Mesothelial cell of epicardium (in vitro differentiated cells): ENCODE measurements around the gene KRT77. TPM values are rescaled to one million over a fixed set of nuclear protein-coding genes. Genes with fewer than 3 reads are reported as not detected.

Source experiments
- DNase-seq, 2 experiments: peaks; one replicate each; pipeline ENCODE4 v3.0.0; 2021; ENCODE audit warnings: low spot score in 2 of 2; ENCODE audit not compliant: unreplicated experiment in 2 of 2
- H3K27ac Mint-ChIP-seq: 2 replicates; pipeline ENCODE4 v1.8.0; 2021; ENCODE audit warnings: mixed read lengths
- H3K27me3 Mint-ChIP-seq: 2 replicates; pipeline ENCODE4 v1.8.0; 2021; ENCODE audit warnings: low read depth, mixed read lengths
- H3K36me3 Mint-ChIP-seq: 2 replicates; pipeline ENCODE4 v1.8.0; 2021; ENCODE audit warnings: mixed read lengths
- H3K4me1 Mint-ChIP-seq: 2 replicates; pipeline ENCODE4 v1.8.0; 2021; ENCODE audit warnings: mixed read lengths
- H3K4me3 Mint-ChIP-seq: 2 replicates; pipeline ENCODE4 v1.8.0; 2021; ENCODE audit warnings: mild to moderate bottlenecking, moderate library complexity, mixed read lengths
- H3K9me3 Mint-ChIP-seq: 2 replicates; pipeline ENCODE4 v1.8.0; 2021; ENCODE audit warnings: mixed read lengths
- total RNA-seq: library from RNA; stranded (reverse); gene quantifications from 3 replicates; pipeline ENCODE4 v1.2.1, GENCODE V29; 2021
- TF ChIP-seq, protein P1 (sequence below): fragments of 200-600 bp; sonication (generic); IDR thresholded peaks from one replicate; pipeline ENCODE4 v1.5.0; 2021; ENCODE audit warnings: antibody characterized with exemption; ENCODE audit not compliant: unreplicated experiment

KRT77 gene
- total RNA-seq, 1 donor from 2014 or later, result not detected

DNA sequence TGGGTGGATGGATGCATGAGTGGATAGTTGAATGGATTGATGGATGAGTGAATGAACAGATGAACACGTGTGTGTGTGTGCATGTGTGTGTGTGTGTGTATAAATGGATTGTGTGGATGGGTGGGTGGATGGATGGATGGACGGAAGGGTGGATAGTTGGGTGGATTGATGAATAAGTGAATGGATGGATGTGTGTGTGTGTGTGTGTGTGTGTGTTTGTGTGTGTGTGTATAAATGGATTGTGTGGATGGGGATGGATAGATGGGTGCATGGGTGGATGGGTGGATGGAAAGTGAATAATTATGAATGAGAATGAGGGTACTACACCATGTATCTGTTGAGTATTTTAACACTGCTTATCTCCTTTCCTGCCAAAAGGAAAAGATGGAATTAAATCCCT is 986 bp downstream of the KRT77 start:
- peaks cover 72% of the 10 kb centered on the region for H3K27me3 Mint-ChIP-seq

DNA sequence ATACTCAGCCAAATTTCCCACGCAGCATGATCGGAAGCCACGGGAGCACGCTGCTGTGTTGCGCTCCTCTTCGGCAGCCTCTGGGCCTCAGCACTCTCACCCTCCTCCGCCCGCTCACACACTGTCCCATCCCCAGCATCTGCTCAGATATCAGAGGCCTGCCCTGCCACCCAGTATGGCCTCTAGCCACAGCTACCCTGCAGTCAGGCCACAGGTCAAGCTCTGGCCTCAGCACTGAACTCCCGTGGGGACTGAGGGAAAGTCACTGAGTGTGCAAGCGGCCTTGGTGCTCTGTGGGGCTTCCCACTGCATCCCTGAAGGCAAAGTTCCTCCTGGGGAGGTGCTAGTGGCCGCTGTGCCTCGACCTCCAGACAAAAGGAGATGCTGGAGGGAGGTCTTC is 2.0 kb downstream of the KRT77 start:
- Mint-ChIP-seq H3K9me3 (no peaks in the 10 kb centered on the region), H3K27ac (no peak overlapping the region), H3K4me3 (no peak overlapping the region), H3K36me3 (no peaks in the 10 kb centered on the region), H3K4me1 (no peaks in the 10 kb centered on the region), H3K27me3 (peaks cover 78% of the 10 kb centered on the region)
- no peak for DNase-seq
- TF ChIP-seq, protein P1, sequence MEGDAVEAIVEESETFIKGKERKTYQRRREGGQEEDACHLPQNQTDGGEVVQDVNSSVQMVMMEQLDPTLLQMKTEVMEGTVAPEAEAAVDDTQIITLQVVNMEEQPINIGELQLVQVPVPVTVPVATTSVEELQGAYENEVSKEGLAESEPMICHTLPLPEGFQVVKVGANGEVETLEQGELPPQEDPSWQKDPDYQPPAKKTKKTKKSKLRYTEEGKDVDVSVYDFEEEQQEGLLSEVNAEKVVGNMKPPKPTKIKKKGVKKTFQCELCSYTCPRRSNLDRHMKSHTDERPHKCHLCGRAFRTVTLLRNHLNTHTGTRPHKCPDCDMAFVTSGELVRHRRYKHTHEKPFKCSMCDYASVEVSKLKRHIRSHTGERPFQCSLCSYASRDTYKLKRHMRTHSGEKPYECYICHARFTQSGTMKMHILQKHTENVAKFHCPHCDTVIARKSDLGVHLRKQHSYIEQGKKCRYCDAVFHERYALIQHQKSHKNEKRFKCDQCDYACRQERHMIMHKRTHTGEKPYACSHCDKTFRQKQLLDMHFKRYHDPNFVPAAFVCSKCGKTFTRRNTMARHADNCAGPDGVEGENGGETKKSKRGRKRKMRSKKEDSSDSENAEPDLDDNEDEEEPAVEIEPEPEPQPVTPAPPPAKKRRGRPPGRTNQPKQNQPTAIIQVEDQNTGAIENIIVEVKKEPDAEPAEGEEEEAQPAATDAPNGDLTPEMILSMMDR, result no peak

More for the DNA sequence above, 986 bp downstream of the KRT77 start:
- Mint-ChIP-seq H3K9me3 (no peaks in the 10 kb centered on the region), H3K4me3 (no peak overlapping the region), H3K4me1 (no peaks in the 10 kb centered on the region), H3K27ac (no peak overlapping the region), H3K36me3 (no peaks in the 10 kb centered on the region)
- TF ChIP-seq, protein P1, result no peak
- DNase-seq, result no peak

DNA sequence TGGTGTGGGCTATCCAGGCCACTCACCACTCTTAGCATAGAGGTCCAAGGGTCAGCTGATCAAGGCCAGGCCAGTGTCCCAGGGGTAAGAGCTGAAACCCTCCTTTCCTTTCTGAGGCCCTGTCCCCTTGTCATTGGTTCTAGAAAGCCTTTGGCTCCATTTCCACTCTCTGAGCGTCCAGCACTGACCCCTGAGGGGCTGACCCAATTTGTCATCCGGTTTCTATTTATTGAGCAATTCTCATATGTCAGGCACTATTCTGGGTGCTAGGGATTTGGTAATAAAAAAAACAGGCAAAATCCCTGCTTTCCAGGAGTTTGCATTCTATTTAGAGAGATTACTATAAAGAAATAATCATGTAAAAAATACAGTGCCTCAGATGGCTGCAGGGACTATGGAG is 3.4 kb downstream of the KRT77 start:
- H3K4me1 Mint-ChIP-seq, result no peaks in the 10 kb centered on the region
- H3K27ac Mint-ChIP-seq, result no peak overlapping the region
- DNase-seq, result no peak
- H3K9me3 Mint-ChIP-seq, result no peaks in the 10 kb centered on the region
- TF ChIP-seq, protein P1, result no peak
- H3K27me3 Mint-ChIP-seq, result peaks cover 82% of the 10 kb centered on the region
- H3K36me3 Mint-ChIP-seq, result no peaks in the 10 kb centered on the region
- no peak overlapping the region for H3K4me3 Mint-ChIP-seq

DNA sequence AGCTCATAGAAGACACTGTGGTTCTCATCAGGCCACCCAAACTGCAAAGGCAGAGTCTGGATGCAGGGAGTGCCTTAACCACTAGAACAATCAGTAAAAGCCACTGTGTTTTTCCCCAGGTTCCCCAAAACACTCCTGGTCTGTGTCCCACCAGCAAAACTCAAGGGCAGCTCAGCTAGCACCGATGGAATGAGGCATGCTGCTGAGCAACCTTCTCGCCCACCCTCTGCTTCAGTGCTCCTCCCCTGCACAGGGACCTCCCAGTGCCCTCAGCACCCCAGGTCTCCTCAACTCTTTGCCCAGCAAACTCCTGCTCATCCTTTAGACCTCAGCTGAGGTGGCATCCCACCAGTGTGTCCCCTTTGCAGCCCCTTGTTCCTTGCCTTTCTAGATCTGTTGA is 4.0 kb downstream of the KRT77 start:
- TF ChIP-seq, protein P1, result no peak
- Mint-ChIP-seq H3K27ac (no peak overlapping the region), H3K36me3 (no peaks in the 10 kb centered on the region), H3K4me3 (no peak overlapping the region), H3K4me1 (no peaks in the 10 kb centered on the region), H3K27me3 (peaks cover 81% of the 10 kb centered on the region), H3K9me3 (no peaks in the 10 kb centered on the region)
- DNase-seq, result no peak

DNA sequence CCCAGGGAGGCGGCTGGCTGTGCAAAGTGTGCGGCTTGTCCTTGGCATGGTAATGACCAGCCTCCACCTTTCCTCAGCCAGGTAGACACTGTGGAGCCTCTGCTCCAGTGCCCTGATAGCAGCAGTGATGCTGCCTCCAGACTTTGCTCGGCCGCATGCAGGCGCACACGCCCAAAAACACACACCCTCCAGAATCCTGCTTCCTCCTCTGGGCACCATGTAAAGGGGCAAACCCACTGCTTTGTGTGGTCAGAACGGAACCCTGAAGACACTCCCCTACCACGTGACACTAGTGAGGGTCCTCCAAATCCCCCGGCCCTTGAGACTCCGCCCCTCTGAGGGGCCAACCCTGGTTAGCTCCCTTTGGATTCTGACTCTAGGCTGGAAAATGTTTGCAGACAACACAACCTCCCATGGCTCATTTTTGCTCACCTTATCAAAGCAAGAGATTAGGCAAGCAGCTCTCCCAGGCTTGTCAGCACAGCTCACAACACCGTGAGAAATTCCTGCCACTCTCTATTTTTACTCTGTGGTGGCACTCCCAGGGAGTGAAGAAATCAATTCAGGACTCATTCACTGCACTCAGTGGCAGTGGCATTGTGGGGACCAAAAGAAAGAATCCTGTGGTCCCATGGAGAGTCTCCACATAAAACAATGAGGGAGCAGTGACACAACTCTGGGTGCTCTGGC is 4.5 kb downstream of the KRT77 start:
- no peaks in the 10 kb centered on the region for H3K9me3 Mint-ChIP-seq
- no peak for DNase-seq
- peaks cover 81% of the 10 kb centered on the region for H3K27me3 Mint-ChIP-seq
- no peak overlapping the region for H3K4me3 Mint-ChIP-seq
- no peaks in the 10 kb centered on the region for H3K36me3 Mint-ChIP-seq
- no peaks in the 10 kb centered on the region for H3K4me1 Mint-ChIP-seq
- TF ChIP-seq, protein P1, result no peak
- no peak overlapping the region for H3K27ac Mint-ChIP-seq
